HG02678 (cell line): Measurements from ENCODE around the gene DBF4B.
"Not testable (repeated sequence)": the region's sequence is repeated elsewhere in the genome, so short reads cannot be mapped to it uniquely, and the experiment has no call there.

ENCODE experiments used
- ATAC-seq: cut with Tn5 transposase; IDR thresholded peaks from one replicate; pipeline ENCODE4 v1.9.1; 2021; ENCODE audit warnings: mild to moderate bottlenecking, moderate library complexity; ENCODE audit not compliant: unreplicated experiment

The DBF4B gene

GRCh38 chr17:44708401-44709263, at the start of gene DBF4B:
Gene DBF4B, plus strand, starts transcription at chr17:44708665. Its CDS starts 156 bp downstream, at chr17:44708821.
- ATAC-seq, result peak; percentile 61

GRCh38 chr17:44661835-44662234, 46.6 kb upstream of the DBF4B start:
- ATAC-seq, result no peak

- no peak for ATAC-seq
Measured at GRCh38 chr17:44663095-44663494, 45.4 kb upstream of the DBF4B start.

GRCh38 chr17:44664867-44665266, 43.6 kb upstream of the DBF4B start:
- ATAC-seq, result no peak

DNA sequence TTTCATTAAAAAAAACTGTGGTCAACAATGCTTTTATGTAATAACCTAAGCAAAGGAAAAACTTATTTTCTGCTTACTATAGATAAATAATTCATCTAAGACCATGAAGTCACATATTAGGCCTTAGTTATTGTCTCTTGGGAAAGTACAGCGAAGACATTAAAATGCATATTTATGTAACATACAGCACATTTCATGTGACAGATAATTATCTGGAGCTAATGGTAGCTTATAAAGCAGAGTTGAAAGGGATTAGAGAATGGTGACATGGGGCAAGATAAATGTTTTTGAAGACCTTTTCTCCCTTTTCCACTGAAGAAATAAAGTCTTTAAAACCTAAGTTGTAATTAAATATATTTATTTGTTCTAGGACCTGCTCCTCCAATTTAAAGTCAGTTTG, 42.5 kb upstream of the DBF4B start:
- no peak for ATAC-seq

- no peak for ATAC-seq
Measured at GRCh38 chr17:44672479-44673093, 35.9 kb upstream of the DBF4B start.

DNA sequence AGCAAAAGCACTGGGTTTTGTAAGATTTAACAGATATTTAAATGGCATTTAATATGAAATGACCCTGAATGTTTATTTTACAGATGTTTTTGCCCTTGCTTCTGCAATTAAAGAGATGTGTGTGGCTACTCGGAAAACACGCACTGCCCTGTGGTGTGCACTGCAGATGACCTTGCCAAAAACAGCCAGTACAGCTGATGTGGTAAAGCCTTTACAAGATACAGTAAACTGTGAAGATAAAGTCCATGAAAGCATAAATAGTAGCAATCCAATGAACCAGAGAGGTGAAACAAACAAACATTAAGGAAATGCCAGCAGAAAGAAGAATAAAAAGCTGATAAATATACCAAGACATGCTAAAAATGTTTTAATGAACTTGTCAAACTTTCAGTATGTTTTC, 34.6 kb upstream of the DBF4B start:
- no peak for ATAC-seq

- ATAC-seq, result no peak
Measured at GRCh38 chr17:44677136-44677535, 31.3 kb upstream of the DBF4B start.

DNA sequence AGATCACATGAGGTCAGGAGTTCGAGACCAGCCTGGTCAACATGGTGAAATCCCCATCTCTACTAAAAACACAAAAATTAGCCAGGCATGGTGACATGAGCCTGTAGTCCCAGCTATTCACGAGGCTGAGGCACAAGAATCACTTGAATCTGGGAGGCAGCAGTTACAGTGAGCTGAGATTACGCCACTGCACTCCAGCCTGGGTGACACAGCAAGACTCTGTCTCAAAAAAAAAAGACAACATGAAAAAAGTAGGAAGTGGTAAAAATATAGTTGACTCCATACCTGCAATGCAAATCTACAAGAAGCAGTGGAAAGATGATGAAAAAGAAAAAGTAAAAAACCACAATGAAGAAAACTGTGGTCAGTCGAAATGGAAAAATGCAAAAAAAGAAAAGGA, 25.2 kb upstream of the DBF4B start:
- not testable (repeated sequence) for ATAC-seq

DNA sequence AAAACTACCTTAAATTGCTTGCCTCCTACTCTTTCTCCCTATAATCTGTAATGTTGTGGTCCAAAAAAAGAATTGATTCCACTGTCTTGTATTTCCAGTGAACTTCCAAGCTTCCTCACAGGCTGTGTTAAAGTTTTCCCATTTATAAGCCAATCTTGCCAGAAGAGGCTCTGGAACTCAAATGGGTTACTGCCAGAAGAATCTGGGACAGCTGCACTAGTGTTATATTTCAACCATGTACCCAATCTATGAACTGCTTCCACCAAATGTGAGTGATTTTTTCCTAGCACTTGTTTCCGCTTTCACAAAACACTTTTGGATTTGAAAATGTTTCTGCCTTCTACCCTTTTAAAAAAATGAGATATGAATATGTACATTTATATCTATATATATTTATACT, 20.7 kb upstream of the DBF4B start:
- no peak for ATAC-seq

- no peak for ATAC-seq
Measured at GRCh38 chr17:44688200-44688599, 20.3 kb upstream of the DBF4B start.

DNA sequence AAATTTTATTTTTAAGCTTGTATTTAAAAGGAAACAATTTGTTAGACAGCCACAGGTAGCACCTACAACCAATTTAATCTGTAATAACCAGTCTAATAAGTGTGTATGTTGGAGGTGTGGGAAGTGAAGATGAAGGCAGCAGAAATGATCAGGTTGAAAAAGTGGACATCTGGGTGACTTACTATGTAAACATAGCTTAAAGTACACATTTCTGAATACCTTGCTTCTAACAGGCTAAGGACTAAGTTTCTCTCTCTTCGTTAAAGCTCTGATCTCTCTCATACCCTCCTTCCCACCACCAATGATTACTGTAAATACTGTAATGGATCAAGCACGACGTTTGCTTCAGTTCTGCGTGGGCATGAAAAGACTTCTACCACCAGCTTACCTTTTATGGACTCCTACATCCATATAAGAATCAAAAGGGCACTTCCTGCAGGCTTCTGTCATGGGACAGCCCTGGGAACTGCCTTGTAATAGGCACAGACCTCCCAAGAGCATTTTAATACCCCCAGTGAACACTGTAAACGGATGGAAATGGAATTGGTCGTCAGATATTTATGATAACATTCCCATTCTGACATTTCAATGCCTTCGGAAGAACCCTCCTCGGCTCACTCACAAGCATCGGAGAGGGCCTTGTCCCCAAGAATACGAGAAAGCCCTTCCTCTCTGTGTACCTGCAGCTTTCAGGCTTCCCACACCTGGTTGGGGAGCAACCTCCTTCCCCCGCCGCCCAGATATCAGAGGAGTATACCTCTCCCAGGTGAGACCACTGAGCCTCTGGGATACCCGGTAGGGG, 19.6 kb upstream of the DBF4B start:
- no peak for ATAC-seq

- ATAC-seq, result peak; percentile 94
Measured at GRCh38 chr17:44689477-44690217, 18.8 kb upstream of the DBF4B start, which contains the start of gene CCDC43. Gene CCDC43, minus strand, starts transcription at chr17:44689776. Its CDS starts 23 bp downstream, at chr17:44689753.

DNA sequence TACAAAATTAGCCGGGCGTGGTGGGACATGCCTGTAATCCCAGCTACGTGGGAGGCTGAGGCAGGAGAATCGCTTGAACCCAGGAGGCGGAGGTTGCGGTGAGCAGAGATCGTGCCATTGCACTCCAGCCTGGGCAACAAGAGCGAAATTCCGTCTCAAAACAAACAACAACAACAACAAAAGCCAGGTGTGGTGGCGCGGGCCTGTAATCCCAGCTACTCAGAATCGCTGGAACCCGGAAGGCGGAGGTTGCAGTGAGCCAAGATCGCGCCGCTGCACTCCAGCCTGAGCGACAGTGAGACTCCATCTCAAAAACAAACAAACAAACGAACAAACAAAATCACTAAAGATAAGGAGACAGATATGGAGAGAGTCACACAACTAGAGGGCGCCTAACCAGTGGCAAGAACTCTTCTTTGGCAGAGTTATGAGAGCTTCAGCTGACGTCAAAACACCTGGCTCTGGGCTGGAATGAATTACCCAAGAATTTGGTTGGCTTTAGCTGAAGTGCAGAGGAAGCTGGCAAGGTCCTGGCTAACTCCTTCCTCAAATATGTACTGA, 17.6 kb upstream of the DBF4B start:
- ATAC-seq, result not testable (repeated sequence)

- no peak for ATAC-seq
Measured at GRCh38 chr17:44693609-44694008, 14.9 kb upstream of the DBF4B start.

- ATAC-seq, result not testable (repeated sequence)
Measured at GRCh38 chr17:44700288-44700687, 8.2 kb upstream of the DBF4B start.

DNA sequence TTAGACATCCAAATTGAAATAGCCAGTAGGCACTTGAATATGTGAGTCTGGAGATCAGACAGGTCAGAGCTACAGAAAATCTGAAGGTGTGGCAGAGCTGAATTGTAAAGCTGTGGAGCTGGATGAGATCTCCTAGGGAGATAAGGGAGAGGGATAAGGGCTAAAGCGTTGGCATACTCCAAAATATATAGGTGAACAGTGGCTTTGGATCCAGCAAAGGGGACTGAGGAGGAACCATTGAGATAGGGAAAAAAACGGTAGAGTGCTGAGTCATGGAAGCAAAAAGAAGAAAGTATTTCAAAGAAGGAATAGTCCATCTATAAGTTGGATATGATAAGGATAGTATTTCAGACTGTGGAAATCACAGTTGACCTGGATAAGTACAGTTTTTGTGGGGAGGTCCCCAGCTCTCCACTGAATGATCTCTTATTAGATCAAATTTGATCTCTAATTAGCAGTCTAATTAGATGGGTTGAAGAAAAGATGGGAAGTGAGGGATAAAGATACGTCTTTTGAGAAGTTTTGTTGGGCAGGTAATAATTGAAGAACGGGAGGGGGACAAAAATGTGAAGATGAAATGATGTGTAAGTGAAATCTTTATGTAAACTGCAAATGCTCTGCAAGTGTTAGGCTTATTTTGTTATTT, 587 bp upstream of the DBF4B start:
- no peak for ATAC-seq

DNA sequence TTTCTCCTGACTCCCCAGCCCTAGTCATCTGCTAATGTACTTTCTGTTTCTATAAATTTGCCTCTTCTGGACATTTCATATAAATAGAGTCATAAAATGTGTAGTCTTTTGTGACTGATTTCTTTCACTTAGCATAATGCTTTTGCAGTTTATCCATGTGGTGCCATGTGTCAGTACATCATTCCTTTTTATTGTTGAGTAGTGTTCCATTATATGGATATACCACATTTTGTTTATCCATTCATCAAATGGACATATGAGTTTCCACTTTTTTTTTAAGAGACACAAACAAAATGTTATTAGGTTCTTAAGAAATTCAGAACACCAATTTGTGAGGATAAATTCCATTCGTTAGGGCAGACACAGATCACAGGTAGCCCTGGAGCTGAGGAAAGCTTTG, 11.0 kb downstream of the DBF4B start:
- no peak for ATAC-seq

DNA sequence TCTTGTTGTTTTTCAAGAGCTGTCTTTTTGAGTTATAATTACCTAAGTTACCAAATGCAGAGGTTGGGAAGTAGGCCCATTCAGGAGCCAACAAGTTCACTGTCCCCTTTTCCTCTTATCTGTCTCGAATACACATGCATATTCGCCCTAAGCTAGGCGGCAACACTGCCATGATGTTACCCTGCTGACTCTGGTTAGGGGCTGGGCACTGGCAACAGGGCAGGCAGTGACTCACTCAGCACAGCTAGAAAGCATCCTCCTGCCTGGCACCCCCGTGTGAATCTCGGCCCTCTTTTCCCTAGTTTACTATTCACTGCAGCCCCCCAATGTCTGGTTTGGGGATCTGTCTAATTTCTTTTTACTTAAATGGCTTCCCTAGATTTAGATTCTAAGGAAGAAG, 13.8 kb downstream of the DBF4B start:
- no peak for ATAC-seq

DNA sequence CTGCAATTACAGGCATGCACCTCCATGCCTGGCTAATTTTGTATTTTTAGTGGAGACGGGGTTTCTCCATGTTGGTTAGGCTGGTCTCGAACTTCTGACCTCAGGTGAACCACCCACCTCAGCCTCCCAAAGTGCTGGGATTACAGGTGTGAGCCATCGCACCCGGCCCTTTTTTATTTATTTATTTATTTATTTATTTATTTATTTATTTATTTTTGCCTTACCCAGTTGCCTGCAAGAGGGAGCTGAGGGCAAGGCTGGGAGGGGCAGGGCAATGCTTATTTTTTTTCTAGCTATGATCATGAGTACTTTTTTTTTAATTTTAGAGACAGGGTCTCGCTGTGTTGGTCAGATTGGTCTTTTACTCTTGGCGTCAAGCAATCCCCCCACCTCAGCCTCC, 17.7 kb downstream of the DBF4B start:
- ATAC-seq, result not testable (repeated sequence)
